Mucosa of stomach (tissue), 1 donor: ENCODE measurements around the gene MAB21L4.

ENCODE experiments used
- H3K27me3 ChIP-seq: one replicate; pipeline ENCODE4 v1.7.0; 2013; ENCODE audit warnings: mild to moderate bottlenecking, low read length; ENCODE audit not compliant: control insufficient read depth, insufficient read depth
- H3K36me3 ChIP-seq: one replicate; pipeline ENCODE4 v1.7.0; 2013; ENCODE audit warnings: low read length; ENCODE audit not compliant: control insufficient read depth, insufficient read depth
- H3K4me1 ChIP-seq: one replicate; pipeline ENCODE4 v1.7.0; 2013; ENCODE audit warnings: mild to moderate bottlenecking, low read length; ENCODE audit not compliant: control insufficient read depth, insufficient read depth
- H3K4me3 ChIP-seq: one replicate; pipeline ENCODE4 v1.7.0; 2013; ENCODE audit warnings: low read length
- H3K9ac ChIP-seq: one replicate; pipeline ENCODE4 v1.7.0; 2013; ENCODE audit warnings: mild to moderate bottlenecking, low read length, moderate library complexity
- H3K9me3 ChIP-seq: one replicate; pipeline ENCODE4 v1.7.0; 2013; ENCODE audit warnings: mild to moderate bottlenecking, low read length, moderate library complexity; ENCODE audit not compliant: control insufficient read depth
- donor health status: Pancreatic carcinoma.

The MAB21L4 gene

GRCh38 chr2:240894006-240894405, 1.9 kb downstream of the MAB21L4 start:
- Histone ChIP-seq H3K4me1 (peaks cover 7% of the 10 kb centered on the region), H3K9me3 (no peaks in the 10 kb centered on the region), H3K9ac (no peak overlapping the region), H3K36me3 (no peaks in the 10 kb centered on the region), H3K27me3 (peaks cover 3% of the 10 kb centered on the region), H3K4me3 (no peak overlapping the region)

GRCh38 chr2:240893363-240893844, 2.6 kb downstream of the MAB21L4 start:
- Histone ChIP-seq H3K9ac (no peak overlapping the region), H3K36me3 (no peaks in the 10 kb centered on the region), H3K9me3 (no peaks in the 10 kb centered on the region), H3K4me3 (no peak overlapping the region), H3K4me1 (peaks cover 7% of the 10 kb centered on the region), H3K27me3 (peaks cover 3% of the 10 kb centered on the region)

- H3K9ac ChIP-seq, result no peak overlapping the region
- H3K4me1 ChIP-seq, result peaks cover 6% of the 10 kb centered on the region
- no peak overlapping the region for H3K4me3 ChIP-seq
- H3K9me3 ChIP-seq, result no peaks in the 10 kb centered on the region
- peaks cover 3% of the 10 kb centered on the region for H3K27me3 ChIP-seq
- no peaks in the 10 kb centered on the region for H3K36me3 ChIP-seq
Observed at GRCh38 chr2:240892925-240893324, 3.0 kb downstream of the MAB21L4 start.

GRCh38 chr2:240892356-240892755, 3.6 kb downstream of the MAB21L4 start:
- H3K36me3 ChIP-seq, result no peaks in the 10 kb centered on the region
- no peaks in the 10 kb centered on the region for H3K9me3 ChIP-seq
- peaks cover under 1% of the 10 kb centered on the region for H3K4me1 ChIP-seq
- peaks cover 1% of the 10 kb centered on the region for H3K27me3 ChIP-seq
- no peak overlapping the region for H3K4me3 ChIP-seq
- no peak overlapping the region for H3K9ac ChIP-seq

- no peaks in the 10 kb centered on the region for H3K4me1 ChIP-seq
Observed at GRCh38 chr2:240891492-240892340, 4.2 kb downstream of the MAB21L4 start.

GRCh38 chr2:240890691-240891090, 5.3 kb downstream of the MAB21L4 start:
- Histone ChIP-seq H3K4me3 (no peak overlapping the region), H3K9ac (no peak overlapping the region), H3K36me3 (no peaks in the 10 kb centered on the region), H3K9me3 (no peaks in the 10 kb centered on the region), H3K4me1 (no peaks in the 10 kb centered on the region), H3K27me3 (no peaks in the 10 kb centered on the region)

More at GRCh38 chr2:240891492-240892340, 4.2 kb downstream of the MAB21L4 start:
- Histone ChIP-seq H3K27me3 (no peaks in the 10 kb centered on the region), H3K4me3 (no peak overlapping the region), H3K36me3 (no peaks in the 10 kb centered on the region), H3K9ac (no peak overlapping the region), H3K9me3 (no peaks in the 10 kb centered on the region)

GRCh38 chr2:240889601-240890560, 6.1 kb downstream of the MAB21L4 start:
- Histone ChIP-seq H3K36me3 (no peaks in the 10 kb centered on the region), H3K9me3 (no peaks in the 10 kb centered on the region), H3K9ac (no peak overlapping the region), H3K4me3 (no peak overlapping the region), H3K27me3 (no peaks in the 10 kb centered on the region), H3K4me1 (no peaks in the 10 kb centered on the region)

GRCh38 chr2:240888890-240889573, 6.9 kb downstream of the MAB21L4 start:
- H3K36me3 ChIP-seq, result no peaks in the 10 kb centered on the region
- no peaks in the 10 kb centered on the region for H3K4me1 ChIP-seq
- H3K9ac ChIP-seq, result no peak overlapping the region
- H3K4me3 ChIP-seq, result no peak overlapping the region
- no peaks in the 10 kb centered on the region for H3K9me3 ChIP-seq
- H3K27me3 ChIP-seq, result no peaks in the 10 kb centered on the region

- Histone ChIP-seq H3K9me3 (no peaks in the 10 kb centered on the region), H3K27me3 (no peaks in the 10 kb centered on the region), H3K9ac (no peak overlapping the region), H3K4me3 (no peak overlapping the region), H3K36me3 (no peaks in the 10 kb centered on the region), H3K4me1 (no peaks in the 10 kb centered on the region)
Observed at GRCh38 chr2:240888130-240888889, 7.6 kb downstream of the MAB21L4 start.

- no peaks in the 10 kb centered on the region for H3K36me3 ChIP-seq
- H3K9ac ChIP-seq, result no peak overlapping the region
- H3K4me3 ChIP-seq, result no peak overlapping the region
- no peaks in the 10 kb centered on the region for H3K4me1 ChIP-seq
- no peaks in the 10 kb centered on the region for H3K9me3 ChIP-seq
- no peaks in the 10 kb centered on the region for H3K27me3 ChIP-seq
Observed at GRCh38 chr2:240887631-240888030, 8.3 kb downstream of the MAB21L4 start.
